NB4 (cell line): ENCODE data around the gene POU2F2.

Source experiments
- POLR2A ChIP-seq: IDR thresholded peaks from 2 replicates; pipeline ENCODE4 v1.6.1; 2011; ENCODE audit warnings: mild to moderate bottlenecking; ENCODE audit not compliant: insufficient read length; ENCODE audit errors: extremely low read depth
- TF ChIP-seq, protein P1 (sequence below): IDR thresholded peaks from one replicate; pipeline ENCODE4 v1.5.1; 2012; ENCODE audit warnings: low read depth, low read length

- no peak for TF ChIP-seq POLR2A
- TF ChIP-seq, protein P1, sequence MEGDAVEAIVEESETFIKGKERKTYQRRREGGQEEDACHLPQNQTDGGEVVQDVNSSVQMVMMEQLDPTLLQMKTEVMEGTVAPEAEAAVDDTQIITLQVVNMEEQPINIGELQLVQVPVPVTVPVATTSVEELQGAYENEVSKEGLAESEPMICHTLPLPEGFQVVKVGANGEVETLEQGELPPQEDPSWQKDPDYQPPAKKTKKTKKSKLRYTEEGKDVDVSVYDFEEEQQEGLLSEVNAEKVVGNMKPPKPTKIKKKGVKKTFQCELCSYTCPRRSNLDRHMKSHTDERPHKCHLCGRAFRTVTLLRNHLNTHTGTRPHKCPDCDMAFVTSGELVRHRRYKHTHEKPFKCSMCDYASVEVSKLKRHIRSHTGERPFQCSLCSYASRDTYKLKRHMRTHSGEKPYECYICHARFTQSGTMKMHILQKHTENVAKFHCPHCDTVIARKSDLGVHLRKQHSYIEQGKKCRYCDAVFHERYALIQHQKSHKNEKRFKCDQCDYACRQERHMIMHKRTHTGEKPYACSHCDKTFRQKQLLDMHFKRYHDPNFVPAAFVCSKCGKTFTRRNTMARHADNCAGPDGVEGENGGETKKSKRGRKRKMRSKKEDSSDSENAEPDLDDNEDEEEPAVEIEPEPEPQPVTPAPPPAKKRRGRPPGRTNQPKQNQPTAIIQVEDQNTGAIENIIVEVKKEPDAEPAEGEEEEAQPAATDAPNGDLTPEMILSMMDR: no peak
Measured at GRCh38 chr19:42174958-42175734, 42.9 kb upstream of the POU2F2 start.
